Thoracic aorta (tissue), 2 donors: ENCODE results near the gene SPPL3. TPM values are rescaled to one million over a fixed set of nuclear protein-coding genes. Genes with fewer than 3 reads are reported as not detected.

Experiments used
- ATAC-seq: fragments of 150-250 bp; one replicate; pipeline ENCODE4 v1.8.0; 2017; ENCODE audit warnings: low read depth; ENCODE audit not compliant: insufficient number of reproducible peaks, low FRiP score
- DNase-seq: peaks from one replicate; pipeline ENCODE4 v3.0.0-alpha.2; 2020; ENCODE audit warnings: low spot score
- H3K27ac ChIP-seq, 2 donors: fragments of 200-600 bp; sonication (generic); 1 replicate in 1 of 2; 2 replicates in 1 of 2; pipeline ENCODE4 v1.5.1; 2016; ENCODE audit warnings: mild to moderate bottlenecking in 2 of 2, moderate library complexity in 2 of 2
- H3K27me3 ChIP-seq: fragments of 200-600 bp; sonication (generic); replicated peaks from 2 replicates; pipeline ENCODE4 v1.6.0; 2016; ENCODE audit warnings: mild to moderate bottlenecking; ENCODE audit not compliant: insufficient read depth
- H3K36me3 ChIP-seq: fragments of 200-600 bp; sonication (generic); one replicate; pipeline ENCODE4 v1.5.1; 2016
- H3K4me1 ChIP-seq, 2 donors: fragments of 200-600 bp; sonication (generic); 1 replicate in 1 of 2; 2 replicates in 1 of 2; pipeline versions ENCODE4 v1.5.1 to v1.6.0; 2016; ENCODE audit warnings: low read depth in 2 of 2, mild to moderate bottlenecking in 1 of 2; ENCODE audit not compliant: control insufficient read depth in 1 of 2
- H3K4me3 ChIP-seq: fragments of 200-600 bp; sonication (generic); 2 replicates; pipeline ENCODE4 v1.5.1; 2016; ENCODE audit warnings: mild to moderate bottlenecking
- H3K9me3 ChIP-seq: fragments of 200-600 bp; sonication (generic); 2 replicates; pipeline ENCODE4 v1.5.1; 2016
- CTCF ChIP-seq: fragments of 200-600 bp; sonication (generic); IDR thresholded peaks from one replicate; pipeline ENCODE4 v1.5.1; 2019; ENCODE audit warnings: antibody characterized with exemption
- total RNA-seq, 2 donors: library from RNA; depleted of rRNA; stranded (reverse); fragments of >200 nt; gene quantifications; one replicate each; pipeline versions ENCODE4 v1.1.0 to v1.2.3, GENCODE V29; 2016

The SPPL3 gene
- total RNA-seq, 2 donors from 2014 or later, result 23.7 to 24.8 TPM

DNA sequence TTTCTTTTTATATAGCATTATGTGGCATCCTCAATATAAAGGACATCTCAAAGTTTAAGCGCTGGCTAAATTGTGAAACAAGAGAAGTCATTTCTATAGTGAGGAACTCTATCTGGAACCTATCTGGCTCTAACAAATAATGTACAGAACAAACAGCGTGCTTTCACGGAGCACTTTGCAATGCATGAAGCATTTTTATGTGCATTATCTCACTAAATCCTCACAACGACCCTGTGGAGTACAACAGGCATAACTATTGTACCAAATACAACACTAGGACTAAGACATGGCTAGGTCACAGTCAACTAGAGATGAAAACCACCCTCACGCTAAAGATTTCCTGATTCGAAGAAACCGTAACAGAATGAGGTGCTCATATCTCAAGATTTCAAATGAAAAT, 8.6 kb downstream of the SPPL3 start:
- no peak overlapping the region for H3K27ac ChIP-seq
- H3K27me3 ChIP-seq, result no peaks in the 10 kb centered on the region
- DNase-seq (no peak), ATAC-seq (no peak)
- TF ChIP-seq CTCF, result no peak
- H3K4me1 ChIP-seq, result peaks cover 0 to 15% of the 10 kb centered on the region in 2 donors
- H3K4me3 ChIP-seq, result no peak overlapping the region
- no peaks in the 10 kb centered on the region for H3K9me3 ChIP-seq
- no peaks in the 10 kb centered on the region for H3K36me3 ChIP-seq

- DNase-seq, result no peak
- TF ChIP-seq CTCF, result no peak
- Histone ChIP-seq H3K36me3 (no peaks in the 10 kb centered on the region), H3K9me3 (no peaks in the 10 kb centered on the region), H3K4me3 (no peak overlapping the region), H3K27ac (no peak overlapping the region), H3K27me3 (no peaks in the 10 kb centered on the region), H3K4me1 (peaks cover 14 to 18% of the 10 kb centered on the region in 2 donors)
- no peak for ATAC-seq
These were observed 11.9 kb downstream of the SPPL3 start for GRCh38 chr12:120892265-120892664.

- Histone ChIP-seq H3K4me3 (no peak overlapping the region), H3K36me3 (no peaks in the 10 kb centered on the region), H3K27me3 (no peaks in the 10 kb centered on the region), H3K4me1 (peaks cover 9 to 19% of the 10 kb centered on the region in 2 donors), H3K9me3 (no peaks in the 10 kb centered on the region), H3K27ac (no peak overlapping the region)
- ATAC-seq, result no peak
- TF ChIP-seq CTCF, result no peak
- no peak for DNase-seq
These were observed 13.2 kb downstream of the SPPL3 start for GRCh38 chr12:120890963-120891362.

- Histone ChIP-seq H3K27me3 (no peaks in the 10 kb centered on the region), H3K27ac (no peak overlapping the region), H3K36me3 (no peaks in the 10 kb centered on the region), H3K4me1 (peaks cover 9 to 19% of the 10 kb centered on the region in 2 donors), H3K4me3 (no peak overlapping the region), H3K9me3 (no peaks in the 10 kb centered on the region)
- DNase-seq (no peak), ATAC-seq (no peak)
- no peak for TF ChIP-seq CTCF
These were observed 16.7 kb downstream of the SPPL3 start for GRCh38 chr12:120887253-120888043.

DNA sequence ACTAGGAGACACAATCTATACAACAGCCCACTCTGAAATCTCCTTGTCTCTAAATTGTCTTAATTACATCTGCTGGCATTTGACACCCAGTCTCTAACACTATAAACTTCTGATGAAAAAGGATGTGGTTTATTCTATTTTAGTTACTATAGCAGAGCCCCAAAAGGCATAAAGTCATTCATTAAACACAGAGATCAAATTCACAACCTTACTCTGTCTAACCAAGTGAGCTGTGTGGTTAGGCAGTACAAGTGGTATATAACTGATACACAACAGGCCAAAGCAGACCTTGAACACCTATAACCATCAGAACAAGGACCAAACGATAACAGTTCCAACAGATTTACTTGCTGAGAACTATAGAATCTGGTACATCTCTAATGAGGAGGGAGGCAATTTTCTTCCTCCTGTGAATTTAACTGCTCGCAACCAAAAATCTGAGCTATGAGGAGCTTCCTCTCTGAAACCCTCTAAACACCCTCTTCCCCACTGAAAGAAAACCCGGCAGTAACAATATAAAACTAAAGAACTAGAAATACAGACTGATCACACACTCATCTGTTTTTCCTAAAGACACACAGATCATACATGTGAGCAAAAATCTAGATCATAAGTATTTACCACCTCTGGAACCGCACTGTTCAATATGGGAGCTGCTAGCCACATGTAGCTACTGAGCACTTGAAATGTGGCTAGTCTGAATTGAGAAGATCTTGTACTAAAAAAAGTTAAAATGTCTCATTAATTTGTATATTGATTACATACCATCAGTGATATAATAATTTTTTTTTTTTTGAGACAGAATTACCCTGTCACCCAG, 17.7 kb downstream of the SPPL3 start:
- no peak for TF ChIP-seq CTCF
- no peaks in the 10 kb centered on the region for H3K27me3 ChIP-seq
- no peak overlapping the region for H3K4me3 ChIP-seq
- no peaks in the 10 kb centered on the region for H3K36me3 ChIP-seq
- DNase-seq, result no peak
- no peak overlapping the region for H3K27ac ChIP-seq
- H3K4me1 ChIP-seq, result peaks cover 9 to 26% of the 10 kb centered on the region in 2 donors
- no peaks in the 10 kb centered on the region for H3K9me3 ChIP-seq
- ATAC-seq, result no peak
